Measurements from ENCODE around the gene PILRB.
"Not testable (repeated sequence)": the region's sequence is repeated elsewhere in the genome, so short reads cannot be mapped to it uniquely, and the experiment has no call there.

The PILRB gene

GRCh38 chr7:100376066-100376465 lies 18.1 kb downstream of the PILRB start:
- no peak for DNase-seq

- no peak for DNase-seq
These were observed 20.3 kb downstream of the PILRB start for GRCh38 chr7:100378114-100378755.

GRCh38 chr7:100380196-100380595 lies 22.3 kb downstream of the PILRB start:
- no peak for DNase-seq

GRCh38 chr7:100381531-100382233 lies 23.8 kb downstream of the PILRB start:
- DNase-seq = not testable (repeated sequence)

GRCh38 chr7:100382234-100382853 lies 24.4 kb downstream of the PILRB start:
- peak in 1 of 56 donors; percentile 23 for DNase-seq

GRCh38 chr7:100384628-100385294 lies 26.8 kb downstream of the PILRB start:
- DNase-seq = no peak

- DNase-seq = no peak
These were observed 29.0 kb downstream of the PILRB start for GRCh38 chr7:100386940-100387339.

- DNase-seq = no peak
These were observed 29.8 kb downstream of the PILRB start for GRCh38 chr7:100387695-100388094.

GRCh38 chr7:100389437-100390088 lies 31.6 kb downstream of the PILRB start:
- DNase-seq = no peak

GRCh38 chr7:100390286-100391009 lies 32.5 kb downstream of the PILRB start:
- DNase-seq = no peak

- DNase-seq = no peak
These were observed 35.5 kb downstream of the PILRB start for GRCh38 chr7:100393233-100393905.

- DNase-seq = no peak
These were observed 36.2 kb downstream of the PILRB start for GRCh38 chr7:100394077-100394476.

GRCh38 chr7:100396421-100396982 lies 38.6 kb downstream of the PILRB start:
- DNase-seq = no peak

GRCh38 chr7:100397315-100398081 lies 39.6 kb downstream of the PILRB start:
- no peak for DNase-seq

- no peak for DNase-seq
These were observed 40.3 kb downstream of the PILRB start for GRCh38 chr7:100398239-100398638.

GRCh38 chr7:100400041-100400440 lies 42.1 kb downstream of the PILRB start:
- no peak for DNase-seq

GRCh38 chr7:100400656-100401055 lies 42.7 kb downstream of the PILRB start:
- DNase-seq = no peak

- no peak for DNase-seq
These were observed 43.9 kb downstream of the PILRB start for GRCh38 chr7:100401811-100402210.

- no peak for DNase-seq
These were observed 44.3 kb downstream of the PILRB start for GRCh38 chr7:100402241-100402640.
